ENCODE measurements around the gene SLBP.

SLBP gene

GRCh38 chr4:1658581-1658980 lies 53.5 kb downstream of the SLBP start:
- no peaks in the 10 kb centered on the region for H3K36me3 ChIP-seq (ENCODE audit: low read length)
- H3K27me3 ChIP-seq (ENCODE audit: low read length) = no peaks in the 10 kb centered on the region
- TF ChIP-seq EZH2phosphoT487 (conservative IDR thresholded peaks at IDR 0.05; ENCODE audit: low read length) (no peak), CTCF (IDR thresholded peaks at IDR 0.05; ENCODE audit: insufficient read depth, low read length, poor library complexity, severe bottlenecking) (no peak)
- H2AFZ ChIP-seq (ENCODE audit: low read depth, low read length, severe bottlenecking) = no peak overlapping the region
- no peaks in the 10 kb centered on the region for H3K9me2 ChIP-seq (replicated peaks; ENCODE audit: insufficient read depth, low read length)
- H4K20me1 ChIP-seq (ENCODE audit: low read depth, low read length) = no peaks in the 10 kb centered on the region
- no peaks in the 10 kb centered on the region for H3K79me2 ChIP-seq (ENCODE audit: insufficient read depth, low read length)
- H3K9me3 ChIP-seq (ENCODE audit: insufficient read depth, low read length) = no peaks in the 10 kb centered on the region
- no peak overlapping the region for H3K4me2 ChIP-seq (ENCODE audit: low read depth, low read length, poor library complexity, severe bottlenecking)
- no peaks in the 10 kb centered on the region for H3F3A ChIP-seq (ENCODE audit: insufficient read depth)
- no peak overlapping the region for H3K9ac ChIP-seq (ENCODE audit: low read length)
- H3K27ac ChIP-seq (ENCODE audit: low read depth, low read length) = no peak overlapping the region
- H3K4me3 ChIP-seq (ENCODE audit: insufficient read depth, low read length, poor library complexity, severe bottlenecking) = no peak overlapping the region

- no peaks in the 10 kb centered on the region for H3F3A ChIP-seq (ENCODE audit: insufficient read depth)
- no peaks in the 10 kb centered on the region for H3K79me2 ChIP-seq (ENCODE audit: insufficient read depth, low read length)
- no peak overlapping the region for H3K9ac ChIP-seq (ENCODE audit: low read length)
- H3K36me3 ChIP-seq (ENCODE audit: low read length) = no peaks in the 10 kb centered on the region
- H3K27me3 ChIP-seq (ENCODE audit: low read length) = no peaks in the 10 kb centered on the region
- H3K9me3 ChIP-seq (ENCODE audit: insufficient read depth, low read length) = no peaks in the 10 kb centered on the region
- H4K20me1 ChIP-seq (ENCODE audit: low read depth, low read length) = no peaks in the 10 kb centered on the region
- no peak for TF ChIP-seq CTCF (IDR thresholded peaks at IDR 0.05; ENCODE audit: insufficient read depth, low read length, poor library complexity, severe bottlenecking)
- no peak for TF ChIP-seq EZH2phosphoT487 (conservative IDR thresholded peaks at IDR 0.05; ENCODE audit: low read length)
- no peak overlapping the region for H3K4me3 ChIP-seq (ENCODE audit: insufficient read depth, low read length, poor library complexity, severe bottlenecking)
- no peaks in the 10 kb centered on the region for H3K9me2 ChIP-seq (replicated peaks; ENCODE audit: insufficient read depth, low read length)
- H3K27ac ChIP-seq (ENCODE audit: low read depth, low read length) = no peak overlapping the region
- H3K4me2 ChIP-seq (ENCODE audit: low read depth, low read length, poor library complexity, severe bottlenecking) = no peak overlapping the region
- H2AFZ ChIP-seq (ENCODE audit: low read depth, low read length, severe bottlenecking) = no peak overlapping the region
Measured at GRCh38 chr4:1658146-1658545, 54.0 kb downstream of the SLBP start.

- no peak overlapping the region for H2AFZ ChIP-seq (ENCODE audit: low read depth, low read length, severe bottlenecking)
- no peak overlapping the region for H3K4me2 ChIP-seq (ENCODE audit: low read depth, low read length, poor library complexity, severe bottlenecking)
- H3F3A ChIP-seq (ENCODE audit: insufficient read depth) = no peaks in the 10 kb centered on the region
- H4K20me1 ChIP-seq (ENCODE audit: low read depth, low read length) = no peaks in the 10 kb centered on the region
- H3K79me2 ChIP-seq (ENCODE audit: insufficient read depth, low read length) = no peaks in the 10 kb centered on the region
- no peaks in the 10 kb centered on the region for H3K9me2 ChIP-seq (replicated peaks; ENCODE audit: insufficient read depth, low read length)
- TF ChIP-seq EZH2phosphoT487 (conservative IDR thresholded peaks at IDR 0.05; ENCODE audit: low read length) (no peak), CTCF (IDR thresholded peaks at IDR 0.05; ENCODE audit: insufficient read depth, low read length, poor library complexity, severe bottlenecking) (no peak)
- no peak overlapping the region for H3K9ac ChIP-seq (ENCODE audit: low read length)
- H3K9me3 ChIP-seq (ENCODE audit: insufficient read depth, low read length) = no peaks in the 10 kb centered on the region
- no peaks in the 10 kb centered on the region for H3K36me3 ChIP-seq (ENCODE audit: low read length)
- H3K27me3 ChIP-seq (ENCODE audit: low read length) = no peaks in the 10 kb centered on the region
- H3K4me3 ChIP-seq (ENCODE audit: insufficient read depth, low read length, poor library complexity, severe bottlenecking) = no peak overlapping the region
- H3K27ac ChIP-seq (ENCODE audit: low read depth, low read length) = no peak overlapping the region
Measured at GRCh38 chr4:1656986-1657385, 55.1 kb downstream of the SLBP start.

DNA sequence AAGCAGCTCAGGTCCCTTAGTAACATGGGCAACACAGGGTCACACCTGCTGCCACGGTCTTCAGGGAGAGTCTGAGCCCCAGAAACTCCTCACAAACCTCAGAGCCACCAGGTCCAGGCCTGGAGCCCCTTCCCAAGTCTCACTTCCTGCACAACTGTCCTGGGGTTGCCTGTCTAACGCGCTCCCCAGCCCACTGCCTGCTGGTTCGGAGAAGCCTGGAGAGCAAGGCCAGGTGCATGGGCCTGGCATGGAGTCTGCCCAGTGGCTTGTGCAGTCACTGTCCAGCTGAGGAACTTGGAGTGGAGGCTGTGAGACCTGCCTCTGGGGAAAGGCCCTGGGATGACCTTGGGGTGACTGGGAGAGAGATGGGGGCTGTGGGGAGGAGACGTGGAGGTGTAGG lies 56.0 kb downstream of the SLBP start:
- Histone ChIP-seq H3K4me2 (ENCODE audit: low read depth, low read length, poor library complexity, severe bottlenecking) (no peak overlapping the region), H3K79me2 (ENCODE audit: insufficient read depth, low read length) (no peaks in the 10 kb centered on the region), H3K36me3 (ENCODE audit: low read length) (no peaks in the 10 kb centered on the region), H3K4me3 (ENCODE audit: insufficient read depth, low read length, poor library complexity, severe bottlenecking) (no peak overlapping the region), H3K9ac (ENCODE audit: low read length) (no peak overlapping the region), H3K9me2 (replicated peaks; ENCODE audit: insufficient read depth, low read length) (no peaks in the 10 kb centered on the region), H3F3A (ENCODE audit: insufficient read depth) (no peaks in the 10 kb centered on the region), H2AFZ (ENCODE audit: low read depth, low read length, severe bottlenecking) (no peak overlapping the region), H4K20me1 (ENCODE audit: low read depth, low read length) (no peaks in the 10 kb centered on the region), H3K27ac (ENCODE audit: low read depth, low read length) (no peak overlapping the region), H3K9me3 (ENCODE audit: insufficient read depth, low read length) (no peaks in the 10 kb centered on the region), H3K27me3 (ENCODE audit: low read length) (no peaks in the 10 kb centered on the region)
- TF ChIP-seq CTCF (IDR thresholded peaks at IDR 0.05; ENCODE audit: insufficient read depth, low read length, poor library complexity, severe bottlenecking) (no peak), EZH2phosphoT487 (conservative IDR thresholded peaks at IDR 0.05; ENCODE audit: low read length) (no peak)
